ENCODE data around the gene C17orf113.

C17orf113 gene

GRCh38 chr17:42050393-42051012, at the start of gene C17orf113:
TSS of gene C17orf113 (minus strand) at chr17:42050601. CDS start at chr17:42043376, 7,225 bp downstream.
- DNase-seq: peak; percentile 51

GRCh38 chr17:42098730-42099399, 48.5 kb upstream of the C17orf113 start:
- DNase-seq: no peak

GRCh38 chr17:42097691-42098631, 47.6 kb upstream of the C17orf113 start, which contains the start of gene ZNF385C:
TSS of gene ZNF385C (minus strand) at chr17:42098473. CDS start at chr17:42063056, 35,417 bp downstream.
- peak; percentile 58 for DNase-seq

GRCh38 chr17:42096360-42097111, 46.1 kb upstream of the C17orf113 start:
- DNase-seq: no peak

- no peak for DNase-seq
Measured at GRCh38 chr17:42094375-42095069, 44.1 kb upstream of the C17orf113 start.

GRCh38 chr17:42092939-42093338, 42.5 kb upstream of the C17orf113 start:
- DNase-seq: no peak

- DNase-seq: no peak
Measured at GRCh38 chr17:42090964-42091790, 40.8 kb upstream of the C17orf113 start.

GRCh38 chr17:42088736-42089135, 38.3 kb upstream of the C17orf113 start:
- no peak for DNase-seq

GRCh38 chr17:42087736-42088705, 37.6 kb upstream of the C17orf113 start:
- no peak for DNase-seq

GRCh38 chr17:42087042-42087701, 36.8 kb upstream of the C17orf113 start:
- DNase-seq: no peak

GRCh38 chr17:42081516-42082129, 31.2 kb upstream of the C17orf113 start:
- no peak for DNase-seq

GRCh38 chr17:42079541-42079940, 29.1 kb upstream of the C17orf113 start:
- no peak for DNase-seq

- no peak for DNase-seq
Measured at GRCh38 chr17:42078396-42079043, 28.1 kb upstream of the C17orf113 start.

GRCh38 chr17:42077755-42078154, 27.4 kb upstream of the C17orf113 start:
- DNase-seq: no peak

- no peak for DNase-seq
Measured at GRCh38 chr17:42076797-42077559, 26.6 kb upstream of the C17orf113 start.

- no peak for DNase-seq
Measured at GRCh38 chr17:42075789-42076188, 25.4 kb upstream of the C17orf113 start.
